H9 (cell line): ENCODE measurements around the gene SFI1. TPM values are rescaled to one million over a fixed set of nuclear protein-coding genes. Genes with fewer than 3 reads are reported as not detected.

Source experiments
- DNase-seq: peaks from one replicate; pipeline ENCODE4 v3.0.0-alpha.2; 2017
- H2AFZ ChIP-seq: one replicate; pipeline ENCODE4 v1.6.1; 2013; ENCODE audit warnings: mild to moderate bottlenecking, low read length, control low read depth, moderate library complexity
- H2AK5ac ChIP-seq: 2 replicates; pipeline ENCODE4 v1.6.1; 2013; ENCODE audit warnings: low read length, control low read depth, mixed read lengths; ENCODE audit not compliant: insufficient read length
- H2BK120ac ChIP-seq: one replicate; pipeline ENCODE4 v1.6.1; 2013; ENCODE audit warnings: low read depth, mild to moderate bottlenecking, low read length, control low read depth, inconsistent platforms; ENCODE audit not compliant: poor library complexity, severe bottlenecking
- H2BK12ac ChIP-seq: 2 replicates; pipeline ENCODE4 v1.6.1; 2013; ENCODE audit warnings: low read length, control low read depth, mixed read lengths, low read depth; ENCODE audit not compliant: insufficient read length
- H2BK15ac ChIP-seq: 2 replicates; pipeline ENCODE4 v1.6.1; 2013; ENCODE audit warnings: low read depth, low read length, control low read depth
- H2BK20ac ChIP-seq: one replicate; pipeline ENCODE4 v1.6.1; 2013; ENCODE audit warnings: low read depth, mild to moderate bottlenecking, low read length, control low read depth, inconsistent platforms; ENCODE audit not compliant: poor library complexity, severe bottlenecking
- H2BK5ac ChIP-seq: 2 replicates; pipeline ENCODE4 v1.6.1; 2013; ENCODE audit warnings: low read length, control low read depth, mixed read lengths; ENCODE audit not compliant: insufficient read length
- H3K14ac ChIP-seq: 2 replicates; pipeline ENCODE4 v1.6.1; 2013; ENCODE audit warnings: low read length, control low read depth; ENCODE audit not compliant: insufficient read depth
- H3K18ac ChIP-seq: 2 replicates; pipeline ENCODE4 v1.6.1; 2013; ENCODE audit warnings: low read depth, mild to moderate bottlenecking, mixed read lengths, low read length, control low read depth; ENCODE audit not compliant: insufficient read length
- H3K23ac ChIP-seq: 2 replicates; pipeline ENCODE4 v1.6.1; 2013; ENCODE audit warnings: low read length, control low read depth, mixed read lengths, low read depth; ENCODE audit not compliant: insufficient read length
- H3K23me2 ChIP-seq: 2 replicates; pipeline ENCODE4 v1.6.1; 2013; ENCODE audit warnings: low read depth, mild to moderate bottlenecking, mixed read lengths, low read length, control low read depth; ENCODE audit not compliant: insufficient read length, poor library complexity, severe bottlenecking
- H3K27ac ChIP-seq: 2 replicates; pipeline ENCODE4 v1.5.1; 2013; ENCODE audit warnings: low read length, control low read depth, mixed read lengths, low read depth; ENCODE audit not compliant: insufficient read length
- H3K27me3 ChIP-seq: 2 replicates; pipeline ENCODE4 v1.6.1; 2013; ENCODE audit warnings: low read length, control low read depth, inconsistent platforms; ENCODE audit not compliant: insufficient read depth
- H3K4ac ChIP-seq: 2 replicates; pipeline ENCODE4 v1.6.1; 2013; ENCODE audit warnings: low read depth, mild to moderate bottlenecking, control low read depth, inconsistent platforms, low read length, moderate library complexity
- H3K4me1 ChIP-seq: 2 replicates; pipeline ENCODE4 v1.6.1; 2013; ENCODE audit warnings: low read length, control low read depth, inconsistent platforms; ENCODE audit not compliant: insufficient read depth
- H3K4me2 ChIP-seq: 2 replicates; pipeline ENCODE4 v1.6.1; 2013; ENCODE audit warnings: low read length, control low read depth, mixed read lengths; ENCODE audit not compliant: insufficient read length, insufficient read depth
- H3K56ac ChIP-seq: 2 replicates; pipeline ENCODE4 v1.6.1; 2013; ENCODE audit warnings: low read depth, mild to moderate bottlenecking, mixed read lengths, low read length, control low read depth; ENCODE audit not compliant: insufficient read length
- H3K79me1 ChIP-seq: 2 replicates; pipeline ENCODE4 v1.6.1; 2013; ENCODE audit warnings: low read depth, mild to moderate bottlenecking, moderate library complexity, low read length, control low read depth, inconsistent platforms; ENCODE audit not compliant: insufficient read depth, poor library complexity, severe bottlenecking
- H3K79me2 ChIP-seq: 2 replicates; pipeline ENCODE4 v1.6.1; 2013; ENCODE audit warnings: low read length, control low read depth, inconsistent platforms; ENCODE audit not compliant: insufficient read depth
- H3K9ac ChIP-seq: 2 replicates; pipeline ENCODE4 v1.6.1; 2013; ENCODE audit warnings: low read length, control low read depth, mixed read lengths; ENCODE audit not compliant: insufficient read length; ENCODE audit errors: extremely low read depth
- H3K9me3 ChIP-seq: one replicate; pipeline ENCODE4 v1.6.1; 2013; ENCODE audit warnings: low read depth, low read length, inconsistent platforms; ENCODE audit not compliant: control insufficient read depth
- H3T11ph ChIP-seq: one replicate; pipeline ENCODE4 v1.6.1; 2013; ENCODE audit warnings: mild to moderate bottlenecking, low read length, control low read depth, inconsistent platforms
- H4K20me1 ChIP-seq: one replicate; pipeline ENCODE4 v1.6.1; 2013; ENCODE audit not compliant: control insufficient read depth, insufficient read length, insufficient read depth
- H4K5ac ChIP-seq: 2 replicates; pipeline ENCODE4 v1.6.1; 2013; ENCODE audit warnings: low read depth, mild to moderate bottlenecking, mixed read lengths, low read length, control low read depth; ENCODE audit not compliant: insufficient read length
- H4K8ac ChIP-seq: replicated peaks from 2 replicates; pipeline ENCODE4 v1.6.1; 2013; ENCODE audit warnings: low read length, control low read depth, mixed read lengths, low read depth; ENCODE audit not compliant: insufficient read length
- H4K91ac ChIP-seq: 2 replicates; pipeline ENCODE4 v1.6.1; 2013; ENCODE audit warnings: low read depth, mild to moderate bottlenecking, moderate library complexity, mixed read lengths, low read length, control low read depth; ENCODE audit not compliant: insufficient read length
- H3K27ac Mint-ChIP-seq, 3 experiments: 2 replicates in 2 of 3; 3 replicates in 1 of 3; pipeline ENCODE4 v1.8.0; 2020 to 2021; ENCODE audit warnings: mixed read lengths in 3 of 3, mild to moderate bottlenecking in 1 of 3, moderate library complexity in 1 of 3
- H3K27me3 Mint-ChIP-seq: 2 replicates; pipeline ENCODE4 v1.8.0; 2021; ENCODE audit warnings: low read depth, mild to moderate bottlenecking, moderate library complexity, mixed read lengths
- H3K36me3 Mint-ChIP-seq, 3 experiments: 2 replicates in 2 of 3; 3 replicates in 1 of 3; pipeline ENCODE4 v1.8.0; 2020 to 2021; ENCODE audit warnings: low read depth in 3 of 3, mixed read lengths in 3 of 3; ENCODE audit not compliant: insufficient read depth in 1 of 3
- H3K4me1 Mint-ChIP-seq, 2 experiments: 2 replicates each; pipeline ENCODE4 v1.8.0; 2020; ENCODE audit warnings: mixed read lengths in 2 of 2
- H3K4me3 Mint-ChIP-seq, 2 experiments: 2 replicates in 1 of 2; 3 replicates in 1 of 2; pipeline ENCODE4 v1.8.0; 2020 to 2021; ENCODE audit warnings: mild to moderate bottlenecking in 2 of 2, mixed read lengths in 2 of 2, moderate library complexity in 1 of 2
- H3K9me3 Mint-ChIP-seq, 2 experiments: 2 replicates in 1 of 2; 3 replicates in 1 of 2; pipeline ENCODE4 v1.8.0; 2020; ENCODE audit warnings: mild to moderate bottlenecking in 2 of 2, mixed read lengths in 2 of 2, moderate library complexity in 1 of 2
- CTCF ChIP-seq: fragments of 200-600 bp; sonication (generic); conservative IDR thresholded peaks from 3 replicates; pipeline ENCODE4 v1.8.0; 2021; ENCODE audit warnings: antibody characterized with exemption, mild to moderate bottlenecking
- WGBS: extraction: QIAGEN DNeasy Blood & Tissue Kit; methylation state at CpG from one replicate; pipeline ENCODE4 v1.1.7; 2013; ENCODE audit warnings: missing lambda C conversion rate, low lambda C conversion rate, mixed read lengths; ENCODE audit not compliant: insufficient read length; ENCODE audit errors: extremely low coverage; 5-methylcytosine and 5-hydroxymethylcytosine counted together
- total RNA-seq: library from RNA; stranded (reverse); gene quantifications from 2 replicates; pipeline ENCODE4 v1.2.1, GENCODE V29; 2021

SFI1 gene
- total RNA-seq, 1 experiment from 2014 or later = 26.4 TPM

- Histone ChIP-seq H4K8ac (no peak overlapping the region), H3T11ph (no peak overlapping the region), H3K9ac (no peak overlapping the region), H2BK12ac (no peak overlapping the region), H3K27me3 (no peaks in the 10 kb centered on the region), H3K9me3 (no peaks in the 10 kb centered on the region), H2BK5ac (no peak overlapping the region), H3K79me1 (no peaks in the 10 kb centered on the region), H3K14ac (no peak overlapping the region), H2BK20ac (no peak overlapping the region), H3K4me2 (no peak overlapping the region), H2BK15ac (no peak overlapping the region), H4K91ac (no peak overlapping the region), H3K18ac (no peak overlapping the region), H2BK120ac (no peak overlapping the region), H4K5ac (no peak overlapping the region), H3K4me1 (no peaks in the 10 kb centered on the region), H3K27ac (no peak overlapping the region), H3K23me2 (no peaks in the 10 kb centered on the region), H3K79me2 (no peaks in the 10 kb centered on the region), H4K20me1 (no peaks in the 10 kb centered on the region), H2AK5ac (no peak overlapping the region), H3K56ac (no peak overlapping the region), H3K23ac (no peak overlapping the region), H2AFZ (no peak overlapping the region), H3K4ac (no peak overlapping the region)
- Mint-ChIP-seq H3K4me3 (no peak overlapping the region), H3K9me3 (peaks cover 8 to 9% of the 10 kb centered on the region in 2 experiments; a peak in 4 of 5 replicates), H3K27ac (no peak overlapping the region), H3K36me3 (peaks cover 5 to 7% (median 7%) of the 10 kb centered on the region in 3 experiments; a peak in 5 of 7 replicates), H3K4me1 (no peaks in the 10 kb centered on the region), H3K27me3 (no peaks in the 10 kb centered on the region)
- no CpG with 5 or more reads among the region's 2 CpGs for WGBS
- DNase-seq = no peak
- TF ChIP-seq CTCF = no peak
Measured at GRCh38 chr22:31595271-31595670, 98.9 kb downstream of the SFI1 start.
